ENCODE measurements around the gene SMPD3. TPM values are rescaled to one million over a fixed set of nuclear protein-coding genes. Genes with fewer than 3 reads are reported as not detected.
"Not testable (repeated sequence)": the region's sequence is repeated elsewhere in the genome, so short reads cannot be mapped to it uniquely, and the experiment has no call there.

Gene SMPD3
- total RNA-seq: 1.2 TPM

- intact Hi-C loops (cut with DNase I): no loop called here
- peak; percentile 99 for ATAC-seq
- peak; percentile 96 for DNase-seq (ENCODE audit: low spot score)
Observed at GRCh38 chr16:68448360-68448970, at the start of gene SMPD3. TSS of gene SMPD3 (minus strand) at chr16:68448508. CDS start at chr16:68372181, 76,327 bp downstream.

DNA sequence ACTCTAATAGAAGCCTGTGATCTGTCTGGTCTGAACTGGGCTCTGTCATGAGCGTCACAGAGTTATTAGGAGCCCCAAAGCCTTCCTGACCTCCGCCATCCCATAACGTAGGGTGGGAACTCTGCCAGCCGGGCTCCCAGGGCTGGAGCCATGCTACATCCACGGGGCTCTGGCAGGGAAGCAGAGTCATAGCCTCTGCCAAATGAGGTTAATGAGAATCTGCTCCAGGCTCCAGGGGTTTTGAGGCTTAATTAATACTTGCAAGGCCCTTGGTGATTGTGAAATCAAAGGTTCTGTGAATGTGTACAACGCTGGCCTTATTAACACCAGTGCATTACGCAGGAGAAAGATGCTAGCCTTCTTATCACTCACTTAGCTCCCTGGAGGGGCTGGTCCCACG, 48.4 kb upstream of the SMPD3 start:
- DNase-seq (ENCODE audit: low spot score): no peak
- ATAC-seq: no peak
- intact Hi-C loops (cut with DNase I): no loop called here

DNA sequence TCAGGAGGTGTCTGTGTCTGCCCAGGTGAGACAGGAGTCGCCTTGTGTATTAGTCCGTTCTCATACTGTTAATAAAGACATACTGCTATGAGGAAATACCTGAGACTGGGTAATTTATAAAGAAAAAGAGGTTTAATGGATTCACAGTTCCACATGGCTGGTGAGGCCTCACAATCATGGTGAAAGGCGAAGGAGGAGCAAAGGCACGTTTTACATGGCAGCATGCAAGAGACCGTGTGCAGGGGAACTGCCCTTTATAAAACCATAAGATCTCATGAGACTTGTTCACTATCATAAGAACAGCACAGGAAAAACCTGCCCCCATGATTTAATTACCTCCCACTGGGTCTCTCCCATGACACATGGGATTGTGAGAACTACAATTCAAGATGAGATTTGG, 46.0 kb upstream of the SMPD3 start:
- intact Hi-C loops (cut with DNase I); DNase-seq (ENCODE audit: low spot score): not testable (repeated sequence)

GRCh38 chr16:68493412-68494070, 45.2 kb upstream of the SMPD3 start:
- ATAC-seq (no peak), DNase-seq (ENCODE audit: low spot score) (no peak)
- intact Hi-C loops (cut with DNase I): no loop called here

More for the DNA sequence above, 46.0 kb upstream of the SMPD3 start:
- not testable (repeated sequence) for ATAC-seq

DNA sequence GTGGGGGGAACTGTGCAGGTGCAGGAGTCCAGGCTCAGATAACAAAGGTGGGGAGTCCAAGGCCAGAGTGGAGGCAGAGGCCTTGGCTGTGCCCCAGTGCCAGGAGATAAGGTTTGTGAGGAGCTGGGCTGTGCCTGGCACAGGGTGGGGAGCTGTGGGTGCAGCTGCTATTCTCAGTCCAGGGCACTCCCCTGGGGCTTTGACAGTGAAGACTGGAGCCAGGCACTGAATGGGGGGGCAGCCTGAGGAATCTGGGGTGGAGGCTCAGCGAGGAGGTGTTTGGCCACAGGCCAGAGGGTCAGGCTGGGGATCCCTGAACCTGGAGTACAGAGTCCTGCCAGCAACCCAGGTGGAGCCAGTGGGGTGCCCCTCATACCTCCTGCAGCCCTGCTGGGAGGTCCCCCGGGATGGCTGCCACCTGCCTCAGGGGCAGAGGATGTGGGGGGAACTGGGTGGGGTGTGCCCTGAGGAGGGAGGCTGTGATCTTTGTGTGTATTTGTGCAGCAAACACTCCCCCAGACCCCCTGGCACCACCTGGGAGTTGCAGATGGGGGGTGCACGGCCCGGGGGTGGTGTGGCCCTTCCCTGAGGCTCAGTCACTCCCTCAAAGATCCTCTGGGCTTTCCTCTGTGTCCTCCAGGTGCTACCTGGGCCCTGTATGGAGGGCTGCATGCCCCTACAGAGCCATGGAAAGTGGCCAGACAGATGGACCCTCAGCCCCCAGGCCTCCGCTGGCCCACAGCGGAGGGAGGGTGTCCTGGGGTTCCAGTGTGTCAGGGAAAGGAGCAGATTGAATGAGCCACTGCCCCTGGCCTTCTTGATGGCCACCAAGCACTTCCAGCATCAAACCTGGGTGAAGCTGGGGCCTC, 44.5 kb upstream of the SMPD3 start:
- intact Hi-C loops (cut with DNase I): no loop called here
- ATAC-seq (no peak), DNase-seq (ENCODE audit: low spot score) (no peak)

DNA sequence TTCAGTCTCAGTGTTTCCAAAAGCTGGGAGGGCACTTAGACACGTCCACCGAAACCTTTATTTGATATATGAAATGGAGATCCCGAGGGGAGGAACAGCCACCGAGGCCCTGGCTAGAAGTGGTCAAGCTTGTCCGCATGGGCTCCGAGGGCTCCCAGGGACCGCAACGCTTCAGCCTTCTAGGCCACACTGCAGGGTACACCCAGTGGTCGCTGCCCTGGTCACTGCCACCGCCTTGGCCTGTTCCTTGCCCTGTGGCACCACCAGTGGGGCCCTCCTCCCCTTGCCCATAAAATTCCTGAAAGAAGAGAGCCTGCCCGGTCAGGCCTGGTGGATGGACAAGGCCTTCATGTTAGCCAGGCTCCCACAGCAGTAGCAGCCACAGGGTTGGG, 43.8 kb upstream of the SMPD3 start:
- ATAC-seq (no peak), DNase-seq (ENCODE audit: low spot score) (no peak)
- intact Hi-C loops (cut with DNase I): no loop called here

- ATAC-seq (no peak), DNase-seq (ENCODE audit: low spot score) (no peak)
- intact Hi-C loops (cut with DNase I): no loop called here
Observed at GRCh38 chr16:68491576-68491950, 43.3 kb upstream of the SMPD3 start.

DNA sequence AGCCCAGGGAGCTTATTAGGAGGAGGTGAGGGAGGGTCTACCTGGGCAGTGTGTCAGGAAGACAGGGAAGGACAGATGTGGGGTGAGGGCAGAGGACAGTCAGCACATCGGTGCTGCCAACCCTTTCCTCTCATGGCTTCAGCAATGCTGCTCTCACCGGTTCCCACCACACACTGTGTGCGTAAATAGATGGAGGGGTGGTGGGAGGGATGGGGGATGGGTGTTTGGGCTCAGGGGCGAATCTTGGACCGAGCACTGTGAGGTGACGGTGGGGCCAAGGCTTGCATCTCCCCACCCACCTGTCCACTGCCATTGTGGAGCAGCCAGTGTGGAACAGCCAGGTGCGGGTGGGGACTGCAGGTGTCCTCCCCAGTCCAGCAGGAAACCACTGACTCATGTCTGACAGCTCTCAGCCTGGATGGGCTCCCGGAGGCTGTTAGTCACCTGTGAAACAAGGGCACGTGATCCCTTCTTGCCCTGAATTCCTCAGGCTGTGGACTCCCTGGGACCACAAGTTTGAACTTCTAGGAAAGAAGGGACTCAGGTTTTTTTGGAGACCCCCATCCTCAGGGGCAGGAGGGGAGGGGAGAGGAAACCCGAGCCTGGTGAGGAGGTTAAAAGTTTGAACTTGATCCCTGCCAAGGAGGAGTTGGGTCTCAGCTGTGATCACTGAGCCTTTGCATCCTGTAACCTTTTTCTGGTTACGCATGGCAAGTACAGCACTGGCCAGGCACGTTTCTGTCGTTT, 42.7 kb upstream of the SMPD3 start:
- intact Hi-C loops (cut with DNase I): no loop called here
- no peak for DNase-seq (ENCODE audit: low spot score)
- ATAC-seq: no peak

- ATAC-seq: no peak
- no peak for DNase-seq (ENCODE audit: low spot score)
- intact Hi-C loops (cut with DNase I): no loop called here
Observed at GRCh38 chr16:68490358-68490757, 42.0 kb upstream of the SMPD3 start.

DNA sequence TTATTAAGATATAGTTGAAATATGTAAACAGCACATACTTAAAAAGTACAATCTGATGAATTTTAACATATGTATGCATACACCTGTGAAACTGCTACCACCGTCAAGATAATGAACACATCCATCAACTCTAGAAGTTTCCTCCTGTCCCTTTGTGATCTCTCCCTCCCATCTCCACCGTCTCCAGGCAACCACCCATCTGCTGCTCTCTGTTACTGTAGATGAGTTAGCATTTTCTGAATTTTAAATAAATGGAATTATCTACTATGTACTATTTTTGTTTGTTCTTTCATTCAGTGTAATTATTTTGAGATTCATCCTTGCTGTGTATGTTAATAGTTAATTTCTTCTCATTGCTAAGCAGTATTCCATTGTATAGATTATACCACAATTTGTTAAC, 40.2 kb upstream of the SMPD3 start:
- DNase-seq (ENCODE audit: low spot score) (no peak), ATAC-seq (no peak)
- intact Hi-C loops (cut with DNase I): no loop called here

DNA sequence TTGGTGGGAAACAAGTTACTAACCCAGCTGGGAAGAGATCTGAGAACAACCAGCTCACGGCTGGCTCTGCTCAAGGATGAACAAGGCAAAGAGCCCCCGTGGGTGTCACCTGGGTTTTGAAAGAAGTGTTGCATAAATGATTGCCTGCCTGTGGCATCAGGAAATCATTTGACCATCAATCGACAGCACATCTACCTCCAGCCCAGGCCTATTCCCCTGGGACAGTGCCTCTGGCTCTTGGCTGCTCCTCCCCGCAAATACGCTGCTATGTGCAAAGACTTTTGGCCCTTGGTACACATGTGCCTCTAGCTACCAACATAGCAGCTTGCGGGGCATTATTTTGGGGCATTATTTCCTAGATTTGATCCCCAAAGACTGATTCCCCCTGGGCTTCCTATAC, 39.4 kb upstream of the SMPD3 start:
- no peak for ATAC-seq

GRCh38 chr16:68487203-68487514, 38.9 kb upstream of the SMPD3 start:
- ATAC-seq: no peak
- DNase-seq (ENCODE audit: low spot score): no peak
- intact Hi-C loops (cut with DNase I): no loop called here

More for the DNA sequence above, 39.4 kb upstream of the SMPD3 start:
- intact Hi-C loops (cut with DNase I): no loop called here
- no peak for DNase-seq (ENCODE audit: low spot score)

- intact Hi-C loops (cut with DNase I): no loop called here
- ATAC-seq: no peak
- DNase-seq (ENCODE audit: low spot score): no peak
Observed at GRCh38 chr16:68486502-68487202, 38.3 kb upstream of the SMPD3 start.

GRCh38 chr16:68481636-68482035, 33.3 kb upstream of the SMPD3 start:
- intact Hi-C loops (cut with DNase I): no loop called here
- ATAC-seq (no peak), DNase-seq (ENCODE audit: low spot score) (no peak)

DNA sequence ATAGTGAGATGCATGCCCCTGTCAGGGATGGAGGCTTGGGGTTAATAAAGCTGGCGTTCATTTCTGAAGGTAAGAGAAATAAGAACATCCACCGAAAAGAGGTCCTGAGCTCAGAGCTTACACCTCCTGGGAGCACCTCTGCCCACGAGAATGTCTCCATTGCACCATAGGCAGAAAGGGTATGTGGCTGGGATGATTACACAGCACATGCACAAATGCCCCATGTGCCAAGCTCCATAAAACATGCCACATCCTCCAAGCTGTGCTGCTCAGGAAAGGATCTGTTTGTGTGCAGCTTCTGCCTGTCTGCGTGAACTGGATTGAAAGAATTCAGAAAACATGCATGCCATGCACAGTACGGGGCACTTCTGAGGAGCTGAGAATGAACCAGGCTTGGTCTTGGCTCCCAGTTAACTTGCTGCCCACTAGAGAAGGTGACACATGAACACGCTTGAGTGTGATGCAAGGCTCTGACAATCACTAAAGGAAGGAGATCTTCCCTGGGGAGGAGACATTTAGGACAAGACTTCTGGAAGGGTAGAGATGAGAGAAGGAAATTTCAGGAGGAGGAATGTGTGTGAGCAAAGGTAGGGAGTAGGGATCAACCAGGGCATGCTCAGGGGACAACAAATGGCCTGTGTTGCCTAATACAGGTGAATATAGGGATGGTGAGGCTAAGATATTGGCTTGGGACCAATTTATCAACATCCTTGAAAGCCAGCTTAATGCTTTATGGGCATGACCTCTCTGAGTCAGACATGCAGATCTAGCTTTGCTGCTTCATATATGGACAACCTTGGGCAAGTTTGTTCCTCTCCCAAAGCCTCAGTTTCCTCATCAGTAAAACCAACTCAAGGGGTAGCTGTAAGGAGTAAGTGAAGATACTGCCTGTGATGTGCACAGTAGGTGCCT, 32.0 kb upstream of the SMPD3 start:
- intact Hi-C loops (cut with DNase I): no loop called here
- ATAC-seq (no peak), DNase-seq (ENCODE audit: low spot score) (no peak)

- no peak for ATAC-seq
- no peak for DNase-seq (ENCODE audit: low spot score)
- intact Hi-C loops (cut with DNase I): no loop called here
Observed at GRCh38 chr16:68479271-68479670, 31.0 kb upstream of the SMPD3 start.

GRCh38 chr16:68478526-68479250, 30.4 kb upstream of the SMPD3 start:
- ATAC-seq (no peak), DNase-seq (ENCODE audit: low spot score) (no peak)
- intact Hi-C loops (cut with DNase I): no loop called here
